SHP77 treated with DMSO at 0.1 percent for 48 hours (cell line): Measurements from ENCODE around the gene EXOC3L1.

Source experiments
- DNase-seq: peaks from one replicate; lab custom pipeline; 2025; lab: John Stamatoyannopoulos, UW

The EXOC3L1 gene

DNA sequence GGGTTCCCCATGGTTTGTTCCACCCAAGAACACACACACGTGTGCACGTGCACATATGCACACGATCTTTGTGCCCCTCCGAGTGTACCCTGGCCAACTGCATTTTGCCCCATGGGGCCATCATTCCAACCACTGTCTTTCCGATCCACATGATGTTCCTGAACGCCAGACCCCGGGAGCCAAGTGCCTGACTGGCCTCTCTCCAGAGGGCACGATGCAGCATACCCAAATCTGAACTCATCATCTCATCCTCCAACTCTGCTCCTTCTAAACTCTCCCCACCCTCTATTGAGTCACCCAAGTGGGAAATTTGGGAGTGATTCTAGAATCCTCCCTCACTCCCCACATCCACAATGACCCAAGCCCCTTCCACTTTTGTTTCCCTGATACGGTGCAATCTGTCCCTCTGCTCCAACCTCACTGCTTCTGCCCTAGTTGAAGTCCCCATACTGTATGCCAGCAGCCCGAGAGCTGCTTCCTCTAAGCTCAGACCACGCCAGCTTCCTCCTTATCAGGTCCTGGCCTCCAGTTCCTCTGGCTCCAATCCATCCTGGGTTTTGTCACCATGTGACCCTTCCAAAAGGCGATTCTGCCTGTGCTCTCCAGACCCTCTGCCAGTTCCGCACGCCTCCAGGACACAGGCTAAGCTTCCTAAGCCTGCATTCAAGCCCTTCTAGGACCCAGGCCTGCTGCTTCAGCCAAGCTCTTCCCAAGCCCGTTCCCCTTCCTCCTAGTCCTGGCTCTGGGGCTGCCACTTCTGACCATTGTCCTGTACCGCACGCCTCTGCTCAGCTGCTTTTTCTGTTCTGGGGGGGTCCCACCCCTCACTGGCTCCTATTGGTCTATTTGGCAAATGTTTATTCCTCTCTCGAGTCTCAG is 26.9 kb upstream of the EXOC3L1 start:
- no peak for DNase-seq

DNA sequence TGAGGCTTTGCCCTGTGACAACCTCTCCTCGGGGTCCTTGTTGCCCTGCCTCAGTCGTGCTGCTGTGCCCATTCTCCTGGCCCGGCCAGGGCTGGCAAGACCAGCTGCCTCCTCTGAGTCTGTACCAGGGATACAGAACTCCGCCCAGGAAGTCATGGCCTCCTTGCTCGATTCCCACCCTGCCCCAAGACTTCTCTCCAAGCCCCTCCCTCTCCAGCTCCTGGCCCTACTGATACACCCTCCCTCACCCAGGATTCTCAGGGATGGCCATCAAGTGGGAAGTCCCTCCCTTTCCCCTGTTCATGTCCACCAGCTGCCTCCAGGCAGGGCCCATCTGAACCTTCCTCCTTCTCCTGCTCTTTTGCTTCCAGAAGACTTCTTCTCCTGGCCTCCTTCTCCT is 25.8 kb upstream of the EXOC3L1 start:
- DNase-seq: no peak

GRCh38 chr16:67213197-67214019 is 23.5 kb upstream of the EXOC3L1 start:
- no peak for DNase-seq

DNA sequence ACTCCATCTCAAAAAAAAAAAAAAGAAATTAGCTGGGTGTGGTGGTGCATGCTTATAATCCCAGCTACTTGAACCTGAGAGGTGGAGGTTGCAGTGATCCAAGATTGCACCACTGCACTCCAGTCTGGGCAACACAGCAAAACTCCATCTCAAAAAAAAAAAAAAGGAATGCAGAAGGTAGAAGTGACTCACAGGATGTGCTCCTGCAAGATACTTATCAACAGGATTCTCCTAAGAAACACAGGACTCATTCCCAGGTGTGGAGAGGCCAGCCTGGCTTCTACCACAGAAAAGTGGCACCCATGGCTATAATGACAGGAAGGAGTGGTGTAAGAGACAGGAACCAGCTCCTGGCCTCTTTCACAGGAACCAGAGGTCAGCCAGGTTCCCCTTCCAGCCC is 22.8 kb upstream of the EXOC3L1 start:
- DNase-seq: no peak

GRCh38 chr16:67211674-67212073 is 21.7 kb upstream of the EXOC3L1 start:
- no peak for DNase-seq

- no peak for DNase-seq
Measured at GRCh38 chr16:67210069-67210937, 20.4 kb upstream of the EXOC3L1 start.

DNA sequence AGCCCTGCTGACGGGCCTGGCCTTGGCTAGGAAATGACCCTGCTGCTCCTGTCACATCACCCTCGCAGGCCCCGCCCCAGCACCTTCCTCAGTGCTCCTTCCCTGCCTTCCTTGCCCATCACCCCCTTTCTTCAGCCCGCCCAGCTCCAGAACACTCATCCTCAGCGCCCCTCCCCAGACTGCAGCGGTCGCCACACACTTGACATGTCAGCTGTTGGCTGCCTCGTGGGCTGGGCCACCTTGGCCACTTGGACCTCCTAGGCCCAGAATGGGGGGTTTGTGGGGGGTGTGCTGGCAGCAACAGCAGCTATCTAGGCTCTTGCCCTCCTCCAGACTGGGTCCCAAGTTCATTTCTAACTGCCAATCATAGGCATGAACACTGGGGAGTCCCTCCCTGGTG is 19.6 kb upstream of the EXOC3L1 start:
- DNase-seq: no peak

- no peak for DNase-seq
Measured at GRCh38 chr16:67208154-67208896, 18.4 kb upstream of the EXOC3L1 start.

GRCh38 chr16:67207249-67208091 is 17.5 kb upstream of the EXOC3L1 start:
- no peak for DNase-seq

- DNase-seq: no peak
Measured at GRCh38 chr16:67206838-67207248, 16.9 kb upstream of the EXOC3L1 start.

DNA sequence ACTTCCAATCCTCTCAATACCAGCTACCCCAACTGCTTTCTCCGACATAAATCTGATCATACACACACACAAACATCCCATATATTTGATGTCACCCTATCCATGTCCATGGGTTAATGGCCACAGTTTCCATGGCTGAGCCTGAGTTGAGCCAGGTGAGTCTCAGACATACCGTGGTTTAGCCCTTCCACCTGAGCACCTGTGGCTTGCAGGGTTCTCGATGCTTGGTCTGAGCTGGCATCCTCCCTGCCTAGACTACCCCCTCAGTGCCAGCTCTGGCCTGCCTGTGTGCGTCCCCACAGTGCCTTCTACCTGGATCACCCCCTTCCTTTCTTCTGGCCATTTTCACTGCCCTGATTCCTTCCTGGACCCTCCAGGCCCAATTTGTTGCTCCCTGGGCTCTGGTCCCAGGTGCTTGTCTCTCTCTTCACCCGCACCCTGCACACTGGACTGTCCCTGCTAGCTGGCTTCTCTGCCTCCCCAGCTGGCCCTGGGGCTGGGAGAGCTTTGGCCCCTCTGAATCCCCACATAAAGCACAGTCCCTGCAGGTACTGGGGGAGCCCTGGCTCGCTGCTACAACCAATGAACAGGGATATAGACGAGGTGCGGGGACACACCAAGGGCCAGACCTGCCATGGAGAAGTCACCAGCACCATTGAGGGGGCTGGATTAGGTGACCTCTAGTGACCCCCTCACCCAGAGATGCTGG is 16.3 kb upstream of the EXOC3L1 start:
- DNase-seq: no peak

GRCh38 chr16:67204076-67204475 is 14.1 kb upstream of the EXOC3L1 start:
- no peak for DNase-seq

- no peak for DNase-seq
Measured at GRCh38 chr16:67202956-67203493, 13.1 kb upstream of the EXOC3L1 start.

DNA sequence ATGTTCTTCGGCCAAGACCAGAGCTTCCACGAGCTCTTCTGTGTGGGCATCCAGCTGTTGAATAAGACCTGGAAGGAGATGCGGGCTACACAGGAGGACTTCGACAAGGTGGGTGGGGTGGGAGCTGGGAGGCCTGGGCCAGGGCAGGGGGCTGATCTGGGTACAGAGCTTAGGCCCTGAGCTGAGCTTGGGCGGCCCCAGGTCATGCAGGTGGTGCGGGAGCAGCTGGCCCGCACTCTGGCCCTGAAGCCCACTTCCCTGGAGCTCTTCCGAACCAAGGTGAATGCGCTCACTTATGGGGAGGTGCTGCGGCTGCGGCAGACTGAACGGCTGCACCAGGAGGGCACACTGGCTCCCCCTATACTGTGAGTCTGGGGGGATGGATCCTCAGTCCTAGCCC is 12.5 kb upstream of the EXOC3L1 start:
- no peak for DNase-seq

DNA sequence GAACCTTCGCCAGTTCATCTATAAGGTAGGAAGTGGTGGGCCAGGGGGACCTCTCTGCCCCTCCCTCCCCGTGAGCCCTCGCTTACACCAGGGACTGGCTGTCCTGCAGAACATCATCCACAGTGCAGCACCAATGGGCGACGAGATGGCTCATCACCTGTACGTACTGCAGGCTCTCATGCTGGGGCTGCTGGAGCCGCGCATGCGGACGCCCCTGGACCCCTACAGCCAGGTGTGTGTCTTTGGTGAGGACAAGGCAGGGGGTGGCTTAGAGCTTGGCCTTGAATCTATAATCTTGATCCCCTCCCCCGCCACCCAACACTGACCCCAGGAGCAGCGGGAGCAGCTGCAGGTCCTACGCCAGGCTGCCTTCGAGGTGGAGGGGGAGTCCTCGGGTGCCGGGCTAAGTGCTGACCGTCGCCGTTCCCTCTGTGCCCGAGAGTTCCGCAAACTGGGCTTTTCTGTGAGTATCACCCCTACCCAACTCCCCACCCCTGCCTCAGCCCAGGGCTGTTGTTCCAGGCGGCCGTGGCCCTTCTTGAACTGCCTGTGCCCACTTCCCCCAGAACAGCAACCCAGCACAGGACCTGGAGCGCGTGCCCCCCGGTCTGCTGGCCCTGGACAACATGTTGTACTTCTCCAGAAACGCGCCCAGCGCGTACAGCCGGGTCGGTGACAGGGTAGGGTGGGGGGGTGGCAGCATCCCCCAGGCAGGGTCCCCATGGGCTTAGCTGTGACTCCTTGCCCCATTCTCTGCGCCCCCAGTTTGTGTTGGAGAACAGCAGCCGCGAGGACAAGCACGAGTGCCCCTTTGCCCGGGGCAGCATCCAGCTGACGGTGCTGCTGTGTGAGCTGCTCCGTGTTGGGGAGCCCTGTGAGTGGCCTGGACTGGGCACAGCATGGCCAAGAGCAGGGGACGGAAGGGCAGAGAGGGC is 11.7 kb upstream of the EXOC3L1 start:
- DNase-seq: no peak

DNA sequence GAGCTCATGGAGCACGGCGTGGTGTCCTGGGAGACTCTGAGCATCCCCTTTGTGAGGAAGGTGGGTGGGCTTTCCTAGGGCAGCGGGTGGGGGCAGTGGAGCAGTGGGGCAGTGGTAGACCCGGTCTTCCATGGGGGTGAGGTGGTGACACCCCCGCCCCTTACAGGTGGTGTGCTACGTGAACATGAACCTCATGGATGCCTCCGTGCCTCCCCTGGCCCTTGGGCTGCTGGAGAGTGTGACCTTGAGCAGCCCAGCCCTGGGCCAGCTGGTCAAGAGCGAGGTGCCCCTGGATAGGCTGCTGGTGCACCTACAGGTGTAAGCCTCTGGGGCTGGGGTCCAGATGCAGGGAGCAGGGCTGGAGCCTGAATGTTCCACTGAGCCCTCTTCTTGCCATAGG is 10.6 kb upstream of the EXOC3L1 start:
- no peak for DNase-seq

DNA sequence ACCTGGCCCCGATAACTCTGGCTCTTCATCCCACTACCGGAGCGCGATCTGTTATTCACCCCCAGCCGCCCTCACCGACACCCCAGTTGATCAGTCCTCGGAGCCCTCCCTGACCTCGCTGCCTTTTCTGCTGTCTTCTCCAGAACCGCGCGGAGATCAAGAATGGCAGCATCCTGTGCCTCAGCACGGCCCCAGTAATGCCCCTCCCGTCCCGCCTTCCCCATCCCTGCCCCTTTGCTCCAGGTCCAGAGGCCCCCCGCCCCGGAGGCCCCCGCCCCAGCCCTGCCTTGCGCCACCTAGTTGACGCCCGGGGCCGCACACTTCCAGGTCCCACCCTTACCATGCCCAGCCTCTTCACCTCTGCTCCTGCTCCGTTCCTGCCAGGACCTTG is 9.9 kb upstream of the EXOC3L1 start:
- no peak for DNase-seq

- no peak for DNase-seq
Measured at GRCh38 chr16:67199011-67199807, 9.3 kb upstream of the EXOC3L1 start, which contains the start of gene ELMO3. ELMO3 (plus strand) TSS chr16:67199131; CDS start chr16:67199327, 196 bp downstream.
